GM21528 (cell line): Measurements from ENCODE around the gene COL11A2.
"Not testable (repeated sequence)": the region's sequence is repeated elsewhere in the genome, so short reads cannot be mapped to it uniquely, and the experiment has no call there.

Source experiments
- ATAC-seq: cut with Tn5 transposase; IDR thresholded peaks from one replicate; pipeline ENCODE4 v1.9.1; 2021; ENCODE audit warnings: mild to moderate bottlenecking, moderate library complexity; ENCODE audit not compliant: unreplicated experiment, low FRiP score

COL11A2 gene

DNA sequence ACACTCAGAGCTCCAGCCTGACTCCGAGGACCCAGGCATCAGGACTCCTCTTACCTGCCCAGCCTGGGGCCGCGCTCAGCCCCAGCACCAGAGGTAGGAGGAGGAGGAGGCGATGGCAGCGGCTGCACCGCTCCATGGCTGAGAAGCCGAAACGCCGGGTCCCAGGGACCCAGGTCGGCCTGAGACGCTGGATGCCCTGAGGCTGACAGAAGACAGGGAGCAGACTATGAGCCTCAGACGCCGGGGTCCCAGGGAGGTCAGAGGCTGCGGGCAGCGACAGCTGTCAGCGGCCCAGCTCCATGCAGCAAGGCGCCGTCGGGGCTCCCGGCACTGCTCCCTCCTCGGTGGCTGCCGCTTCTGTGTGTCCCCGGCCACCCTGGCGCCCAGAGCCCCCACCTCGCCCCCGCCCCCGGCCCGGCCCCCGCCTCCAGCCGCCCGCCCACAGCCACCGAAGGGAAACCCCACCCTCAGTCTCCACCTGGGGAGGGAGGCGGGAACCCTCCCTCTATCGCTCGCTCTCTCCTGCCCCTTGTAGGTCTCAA, at the start of gene COL11A2:
TSS of gene COL11A2 (minus strand) at position 363 of the 542 bp plus-strand sequence. CDS start at position 136, 227 bp downstream.
- ATAC-seq: no peak

DNA sequence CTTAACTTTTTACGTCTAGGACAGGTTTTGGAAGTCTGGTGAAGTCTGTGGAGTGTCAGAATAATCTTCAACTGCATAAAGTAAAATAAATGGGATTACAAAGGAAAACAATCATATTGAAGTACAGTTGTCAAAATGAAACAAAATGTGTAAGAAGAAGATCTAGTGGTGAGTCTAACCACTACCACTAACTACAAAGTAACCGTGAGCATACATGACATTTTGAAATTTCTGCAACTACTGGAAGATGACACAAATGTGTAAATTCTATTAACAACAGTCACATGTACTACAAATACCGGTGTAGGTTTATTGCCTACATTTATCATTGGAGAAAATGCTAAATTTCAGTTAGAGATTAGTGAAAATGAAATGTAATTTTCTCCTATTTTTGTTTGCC, 49.7 kb upstream of the COL11A2 start:
- ATAC-seq: no peak

DNA sequence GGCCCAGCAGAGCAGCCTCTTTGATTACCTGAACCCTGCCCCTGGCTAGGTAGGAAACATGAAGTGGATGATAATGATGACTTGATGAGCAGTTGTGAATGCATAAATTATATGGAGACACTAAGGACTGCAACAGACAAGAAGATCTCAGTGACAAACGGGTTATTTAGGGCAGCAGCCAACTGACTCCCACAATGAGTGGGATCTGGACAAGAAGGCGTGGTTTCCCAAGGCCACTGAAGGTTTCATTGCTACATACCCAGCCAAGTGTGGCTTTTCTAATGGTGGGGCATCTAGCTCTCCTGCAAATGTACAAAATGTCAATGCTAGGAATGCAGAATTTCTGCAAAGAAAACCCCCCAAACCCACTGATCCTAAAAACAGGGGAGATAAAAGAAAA, 45.5 kb upstream of the COL11A2 start:
- no peak for ATAC-seq

DNA sequence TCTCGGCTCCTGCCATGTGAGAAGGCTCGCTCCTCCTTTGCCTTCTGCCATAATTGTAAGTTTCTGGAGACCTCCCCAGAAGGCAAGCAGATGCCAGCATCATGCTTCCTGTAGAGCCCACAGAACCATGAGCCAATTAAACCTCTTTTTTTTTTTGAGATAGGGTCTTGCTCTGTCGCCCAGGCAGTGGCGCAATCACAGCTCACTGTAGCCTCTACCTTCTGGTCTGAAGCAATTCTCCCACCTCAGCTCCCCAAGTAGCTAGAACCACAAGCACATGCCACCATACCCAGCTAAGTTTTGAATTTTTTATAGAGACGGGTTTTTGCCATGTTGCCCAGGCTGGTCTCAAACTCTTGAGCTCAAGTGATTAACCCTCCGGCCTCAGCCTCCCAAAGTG, 44.6 kb upstream of the COL11A2 start:
- ATAC-seq: no peak

DNA sequence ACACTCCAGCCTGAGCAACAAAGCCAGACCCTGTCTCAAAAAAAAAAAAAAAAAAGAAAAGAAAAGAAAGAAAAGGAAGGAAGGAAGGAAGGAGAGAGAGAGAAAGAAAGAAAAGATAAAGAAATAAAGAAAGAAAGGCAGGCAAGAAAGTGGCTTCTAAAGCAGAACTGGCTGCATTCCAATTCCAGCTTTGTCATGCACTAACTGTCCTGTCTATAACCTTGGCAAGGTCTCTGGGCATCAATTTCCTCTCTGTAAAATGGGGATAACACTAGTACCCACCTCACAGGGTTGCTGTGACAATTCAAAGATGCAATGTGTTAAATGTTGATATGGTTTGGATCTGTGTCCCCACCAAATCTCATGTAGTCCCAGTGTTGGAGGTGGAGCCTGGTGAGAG, 44.1 kb upstream of the COL11A2 start:
- no peak for ATAC-seq

DNA sequence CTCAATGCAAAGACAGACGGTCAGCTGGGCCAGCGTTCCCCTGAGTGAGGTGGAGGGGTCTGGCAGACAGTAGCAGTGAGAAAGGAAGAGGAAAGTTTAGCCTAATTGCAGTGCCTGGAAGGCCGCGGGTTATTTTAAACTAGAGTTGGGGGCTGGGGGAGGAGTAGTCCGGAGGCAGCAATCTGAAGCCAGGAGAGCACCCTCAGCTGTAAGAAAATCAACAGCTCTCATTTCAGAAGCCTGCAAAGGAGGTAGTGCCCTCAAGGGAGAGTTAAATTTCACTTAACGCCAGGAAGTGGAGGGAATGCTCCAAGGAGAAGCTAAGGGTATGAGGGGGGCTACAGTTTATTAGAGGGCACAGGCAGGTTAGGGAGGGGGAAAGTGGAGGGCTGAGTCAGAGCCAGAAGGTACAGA, 43.0 kb upstream of the COL11A2 start:
- no peak for ATAC-seq

DNA sequence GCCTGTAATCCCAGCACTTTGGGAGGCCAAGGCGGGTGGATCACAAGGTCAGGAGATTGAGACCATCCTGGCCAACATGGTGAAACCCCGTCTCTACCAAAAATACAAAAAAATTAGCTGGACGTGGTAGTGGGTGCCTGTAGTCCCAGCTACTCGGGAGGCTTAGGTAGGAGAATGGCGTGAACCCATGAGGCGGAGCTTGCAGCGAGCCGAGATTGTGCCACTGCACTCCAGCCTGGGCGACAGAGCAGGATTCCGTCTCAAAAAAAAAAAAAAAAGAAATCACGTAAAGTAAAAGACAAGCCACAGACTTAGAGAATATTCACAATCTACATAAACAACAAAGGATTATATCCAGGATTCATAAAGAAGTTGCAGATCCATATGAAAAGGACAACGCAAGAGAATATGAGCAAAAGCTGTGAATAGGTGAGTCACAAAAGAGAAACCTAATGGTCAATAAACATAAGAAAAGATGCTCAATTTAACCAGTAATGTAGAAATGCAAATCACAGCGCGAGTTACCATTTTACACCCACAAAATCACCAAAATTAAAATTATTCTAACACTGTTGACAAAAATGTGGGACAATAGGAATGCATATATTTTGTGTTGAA, 34.3 kb upstream of the COL11A2 start:
- ATAC-seq: not testable (repeated sequence)

DNA sequence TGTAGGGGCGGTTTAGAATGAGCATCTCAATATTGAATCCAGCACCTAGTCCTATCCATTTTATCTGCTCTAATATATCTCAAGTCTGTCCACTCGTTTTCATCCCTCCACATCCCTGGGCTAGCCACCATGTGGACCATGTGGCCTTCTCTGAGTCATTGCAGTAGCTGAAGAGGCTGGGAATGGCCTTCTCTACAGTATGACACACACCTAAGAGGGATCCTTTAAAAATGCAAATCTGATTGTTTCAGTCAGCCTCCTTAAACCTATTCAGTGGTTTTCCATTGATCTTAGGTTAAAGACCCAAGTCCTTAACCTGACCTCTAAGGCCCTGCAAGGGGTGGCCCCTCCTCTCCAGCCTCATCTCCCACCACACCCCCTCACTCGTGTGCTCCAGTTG, 25.4 kb upstream of the COL11A2 start:
- ATAC-seq: no peak

DNA sequence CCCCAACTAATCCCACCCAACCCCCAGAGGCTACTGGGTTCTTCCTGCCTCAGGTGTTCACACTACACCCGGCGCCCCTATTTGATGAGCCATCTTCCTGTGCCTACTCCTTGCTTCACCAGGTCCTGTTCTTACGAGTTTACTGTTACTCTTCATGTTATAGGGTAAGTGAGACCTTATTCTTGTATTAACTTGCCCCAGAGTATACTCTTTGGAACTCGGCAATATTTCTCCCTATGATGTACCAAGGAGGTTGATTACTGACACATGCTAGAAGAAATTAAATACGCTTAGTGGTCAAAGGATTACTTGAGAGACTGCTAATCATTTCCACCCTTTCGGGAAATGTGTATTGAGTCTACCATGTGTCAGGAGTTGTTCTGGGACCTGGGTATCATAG, 25.0 kb upstream of the COL11A2 start:
- ATAC-seq: no peak

DNA sequence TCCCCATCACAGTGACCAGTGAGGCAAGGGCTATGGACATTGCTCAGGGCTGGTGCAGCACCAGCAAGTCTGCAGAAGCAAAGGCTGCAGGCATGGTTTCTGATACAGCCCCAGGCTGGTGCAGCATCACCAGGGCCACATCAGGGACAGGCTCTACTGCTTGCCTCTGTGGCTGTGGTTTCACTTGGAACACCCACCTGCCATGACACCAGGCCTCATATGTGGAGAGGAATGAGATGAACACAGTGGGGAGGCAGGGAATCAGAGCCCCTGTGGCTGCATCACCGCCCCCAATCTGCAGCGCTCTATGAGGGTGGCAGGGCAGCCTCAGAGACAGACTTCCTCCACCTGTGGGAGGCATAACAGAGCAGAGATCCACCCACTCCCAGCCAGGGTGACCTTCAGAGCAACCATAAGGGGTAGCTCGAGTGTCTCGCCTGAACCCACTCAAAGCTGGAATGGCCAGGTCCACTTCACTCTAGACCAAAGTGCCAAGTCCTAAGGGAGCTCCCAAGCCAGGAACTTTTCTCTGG, 23.9 kb upstream of the COL11A2 start:
- no peak for ATAC-seq

DNA sequence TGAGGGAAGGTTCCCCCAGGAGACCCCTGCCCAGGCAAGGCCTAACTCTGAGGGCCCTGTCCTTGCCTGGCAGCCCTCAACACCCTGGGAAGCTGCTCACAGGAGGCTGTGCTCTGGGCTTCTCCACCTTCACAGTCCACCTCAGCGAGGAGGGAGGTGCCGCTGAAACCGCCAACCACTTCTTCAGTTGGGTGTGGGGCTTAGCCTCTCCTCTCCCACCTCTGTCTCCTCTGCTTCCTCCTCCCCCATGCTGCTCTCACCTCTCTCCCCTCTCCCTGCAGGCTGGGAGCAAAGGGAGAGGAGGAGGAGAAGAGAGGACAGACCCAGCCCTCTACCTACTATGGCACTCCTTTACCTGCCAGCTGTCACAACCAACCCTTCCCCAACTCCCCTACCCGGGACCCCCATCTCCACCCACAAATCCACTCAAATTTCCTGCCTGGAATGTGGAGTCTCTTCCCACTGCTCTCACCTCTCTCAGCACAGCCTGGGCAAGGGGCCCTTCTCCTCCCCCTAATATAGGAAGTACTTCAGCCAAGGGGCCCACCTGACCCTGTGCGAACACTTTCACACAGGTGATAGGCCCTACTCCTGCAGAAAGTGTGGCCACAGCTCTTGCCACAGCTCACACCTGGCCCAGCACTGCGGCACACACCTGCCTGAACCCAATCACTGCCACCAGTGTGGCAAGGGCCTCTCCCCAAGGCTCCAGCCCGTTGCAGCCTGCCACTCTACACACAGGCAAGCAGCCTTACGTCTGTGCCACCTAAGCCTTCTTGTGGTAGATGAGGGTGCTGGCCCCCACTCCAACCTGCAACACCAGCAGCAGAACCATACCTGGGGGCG, 23.2 kb upstream of the COL11A2 start:
- no peak for ATAC-seq

DNA sequence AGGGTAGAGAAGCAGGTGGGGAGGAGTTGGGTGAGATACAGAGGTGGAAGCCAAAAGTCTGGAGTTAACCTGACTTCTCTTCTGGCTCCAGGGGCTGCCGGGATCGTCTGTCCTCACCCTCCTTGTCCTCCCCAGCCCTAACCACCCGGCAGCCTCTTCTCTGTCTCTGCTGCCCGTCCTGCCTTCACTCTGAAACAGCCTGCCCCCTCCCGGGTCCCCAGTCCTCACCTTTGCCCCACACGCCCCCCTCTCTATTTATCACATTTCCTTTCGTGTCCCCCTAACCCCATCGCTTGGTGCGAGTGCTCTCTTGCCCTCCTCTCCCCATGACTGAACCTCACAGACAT, 21.7 kb upstream of the COL11A2 start:
- no peak for ATAC-seq

DNA sequence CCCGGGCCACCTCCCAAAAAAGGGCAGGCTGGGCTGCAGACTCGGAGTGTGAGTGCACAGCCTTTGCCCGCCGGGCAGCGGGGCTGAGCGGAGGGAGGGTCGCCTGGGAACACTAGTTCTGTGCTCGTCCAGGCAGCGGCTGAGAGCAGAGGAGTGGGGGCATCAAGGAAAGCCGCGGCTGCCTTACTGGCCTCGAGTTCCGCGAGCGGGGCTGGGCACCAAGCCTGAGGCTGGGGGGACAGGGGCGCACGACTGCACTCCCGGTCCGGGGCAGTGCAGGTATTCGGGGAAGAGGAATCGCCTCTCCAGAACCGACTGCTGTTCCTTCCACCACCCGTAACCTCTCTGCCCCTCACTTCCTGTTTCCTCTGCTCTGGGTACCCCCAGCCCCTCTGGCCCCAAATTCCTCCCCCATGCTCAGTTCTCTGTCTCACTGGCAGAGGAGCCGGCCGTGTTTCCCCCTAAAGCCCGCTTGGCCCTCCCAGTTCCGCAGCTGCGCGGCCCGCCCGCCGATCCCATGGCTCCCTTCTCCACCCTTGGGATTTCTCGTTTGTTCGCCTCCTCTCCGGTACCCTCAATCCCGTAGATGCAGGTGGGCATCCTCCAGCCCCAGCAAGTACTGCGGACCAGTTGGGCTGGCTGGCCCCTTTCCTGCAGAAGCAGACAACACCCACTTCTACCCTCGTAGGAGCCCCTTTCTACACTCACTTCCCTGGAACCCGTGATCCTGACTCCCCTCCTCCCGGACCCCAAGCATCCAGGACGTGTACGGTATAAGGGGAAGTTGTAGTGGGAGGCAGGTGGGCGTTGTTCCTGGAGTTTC, 21.1 kb upstream of the COL11A2 start:
- ATAC-seq: no peak

DNA sequence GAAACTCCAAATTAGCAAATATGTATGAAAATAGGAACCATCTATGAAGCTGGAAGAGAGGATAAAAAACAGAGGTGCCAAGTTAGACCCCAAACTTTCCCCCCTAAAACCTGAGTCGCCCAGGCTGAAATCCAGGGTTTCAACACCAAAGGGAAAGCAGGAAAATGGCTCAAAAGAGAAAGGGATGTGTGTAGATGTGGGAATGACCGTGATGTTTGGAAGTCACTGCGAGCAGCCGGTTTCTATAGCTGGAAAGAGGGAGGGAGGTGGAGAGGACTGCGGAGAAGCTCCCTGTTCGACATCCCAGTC, 20.5 kb upstream of the COL11A2 start:
- ATAC-seq: no peak

DNA sequence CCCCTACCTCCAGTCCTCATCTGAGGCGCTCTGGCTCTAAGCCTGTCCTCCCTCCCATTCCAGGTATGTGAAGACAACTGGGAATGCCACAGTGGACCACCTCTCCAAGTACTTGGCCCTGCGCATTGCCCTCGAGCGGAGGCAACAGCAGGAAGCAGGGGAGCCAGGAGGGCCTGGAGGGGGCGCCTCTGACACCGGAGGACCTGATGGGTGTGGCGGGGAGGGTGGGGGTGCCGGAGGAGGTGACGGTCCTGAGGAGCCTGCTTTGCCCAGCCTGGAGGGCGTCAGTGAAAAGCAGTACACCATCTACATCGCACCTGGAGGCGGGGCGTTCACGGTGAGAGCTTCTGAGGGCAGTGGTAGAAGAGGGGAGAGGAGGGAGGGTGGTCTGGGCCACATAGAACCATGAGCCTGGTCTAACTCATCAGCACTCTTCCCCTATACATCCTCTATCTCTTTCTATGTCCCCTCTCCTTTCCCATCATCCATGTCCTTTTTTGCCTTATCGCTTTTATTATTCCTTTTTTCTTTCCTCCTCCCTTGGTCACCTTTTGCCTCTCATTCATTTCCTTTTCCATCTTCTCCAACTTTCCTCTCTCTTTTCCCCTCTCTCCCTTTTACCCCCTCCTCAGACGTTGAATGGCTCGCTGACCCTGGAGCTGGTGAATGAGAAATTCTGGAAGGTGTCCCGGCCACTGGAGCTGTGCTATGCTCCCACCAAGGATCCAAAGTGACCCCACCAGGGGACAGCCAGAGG, 19.6 kb upstream of the COL11A2 start:
- no peak for ATAC-seq

DNA sequence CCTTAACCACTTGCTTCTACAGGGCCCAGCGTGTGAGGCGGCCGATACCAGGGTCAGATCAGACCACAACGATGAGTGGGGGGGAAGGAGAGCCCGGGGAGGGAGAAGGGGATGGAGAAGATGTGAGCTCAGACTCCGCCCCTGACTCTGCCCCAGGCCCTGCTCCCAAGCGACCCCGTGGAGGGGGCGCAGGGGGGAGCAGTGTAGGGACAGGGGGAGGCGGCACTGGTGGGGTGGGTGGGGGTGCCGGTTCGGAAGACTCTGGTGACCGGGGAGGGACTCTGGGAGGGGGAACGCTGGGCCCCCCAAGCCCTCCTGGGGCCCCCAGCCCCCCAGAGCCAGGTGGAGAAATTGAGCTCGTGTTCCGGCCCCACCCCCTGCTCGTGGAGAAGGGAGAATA, 18.9 kb upstream of the COL11A2 start:
- ATAC-seq: no peak

DNA sequence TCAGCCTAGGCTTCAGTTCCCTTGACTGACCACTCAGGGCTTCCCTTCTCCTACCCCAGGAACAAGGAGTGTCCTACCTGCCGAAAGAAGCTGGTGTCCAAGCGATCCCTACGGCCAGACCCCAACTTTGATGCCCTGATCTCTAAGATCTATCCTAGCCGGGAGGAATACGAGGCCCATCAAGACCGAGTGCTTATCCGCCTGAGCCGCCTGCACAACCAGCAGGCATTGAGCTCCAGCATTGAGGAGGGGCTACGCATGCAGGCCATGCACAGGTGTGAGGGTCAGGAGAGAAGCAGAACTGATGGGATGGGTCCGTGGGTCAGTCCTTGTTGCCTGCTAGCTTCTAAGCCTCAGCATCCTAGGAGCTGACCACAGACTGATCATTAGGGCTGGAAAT, 17.6 kb upstream of the COL11A2 start:
- ATAC-seq: no peak

DNA sequence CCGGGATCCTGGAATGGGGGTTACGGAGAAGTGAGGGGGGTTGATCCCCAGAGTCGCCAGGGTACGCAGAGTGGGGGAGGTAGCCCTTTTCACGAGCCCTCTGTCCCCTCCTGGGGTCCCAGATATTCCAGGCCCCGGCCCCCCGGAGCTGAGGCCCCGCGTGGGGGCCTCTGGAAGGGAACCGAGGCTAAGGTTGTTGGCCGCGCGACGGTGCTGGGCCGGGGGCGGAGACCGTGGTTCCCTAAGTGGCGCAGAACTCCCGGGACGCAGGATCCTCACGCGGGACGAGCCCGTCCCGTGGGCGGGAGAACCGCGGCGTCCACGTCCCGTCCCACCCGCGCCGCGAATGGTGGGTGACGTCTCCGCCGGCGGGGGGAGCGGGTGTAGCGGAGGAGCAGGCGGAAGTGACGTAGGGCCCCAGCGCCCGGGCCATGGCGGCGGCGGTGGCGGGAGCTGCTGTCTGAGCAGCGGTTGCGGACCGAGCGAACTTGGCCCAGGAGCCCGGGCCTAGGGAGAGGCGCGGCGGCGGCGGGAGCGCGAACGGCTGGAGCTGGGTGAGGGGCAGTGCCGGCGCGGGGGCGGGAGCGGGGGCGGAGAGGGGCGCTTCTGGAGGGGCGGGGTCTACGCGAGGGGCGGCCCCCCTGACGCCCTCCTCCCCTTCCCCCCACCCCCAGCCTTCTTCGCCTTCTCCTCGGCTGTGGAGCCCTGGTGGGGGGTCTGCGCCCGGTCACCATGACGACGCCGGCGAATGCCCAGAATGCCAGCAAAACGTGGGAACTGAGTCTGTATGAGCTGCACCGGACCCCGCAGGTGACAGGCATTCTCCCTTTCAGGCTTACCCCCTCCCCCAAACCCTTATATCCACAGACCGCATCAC, 16.1 kb upstream of the COL11A2 start, which contains the start of gene RING1:
TSS of gene RING1 (plus strand) at position 410 of the 877 bp plus-strand sequence. CDS start at position 733, 323 bp downstream.
- peak; percentile 50 for ATAC-seq

DNA sequence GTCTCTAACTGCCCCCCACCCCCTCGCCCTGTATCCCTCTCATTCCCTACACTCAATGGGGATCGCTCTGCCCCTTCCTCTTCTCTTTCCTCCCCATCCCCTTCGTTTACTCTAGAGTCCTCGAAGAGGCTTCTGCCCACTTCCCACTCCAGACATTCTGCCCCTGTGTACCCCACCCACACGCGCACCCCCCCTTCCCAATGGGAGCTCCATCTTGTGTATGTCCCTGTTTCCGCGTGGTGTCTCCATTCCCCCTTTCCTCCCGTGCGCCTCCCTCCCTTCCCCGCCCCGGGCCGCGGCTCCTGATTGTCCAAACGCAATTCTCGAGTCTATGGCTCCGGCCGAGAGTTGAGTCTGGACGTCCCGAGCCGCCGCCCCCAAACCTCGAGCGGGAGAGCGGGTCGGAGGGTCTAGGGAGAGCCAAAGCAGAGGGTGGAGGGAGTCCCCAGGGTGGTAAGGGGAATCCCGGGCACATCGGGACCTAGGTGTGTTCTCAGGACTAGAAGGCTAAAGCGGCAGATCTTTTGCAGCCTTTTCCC, 15.4 kb upstream of the COL11A2 start:
- ATAC-seq: no peak
